SK-N-MC (cell line): Measurements from ENCODE around the gene ELMO1.

Source experiments
- EZH2 ChIP-seq: fragments of 200-600 bp; sonication (generic); IDR thresholded peaks from one replicate; pipeline ENCODE4 v1.6.1; 2017; ENCODE audit warnings: antibody characterized with exemption
- POLR2AphosphoS5 ChIP-seq: IDR thresholded peaks from 2 replicates; pipeline ENCODE4 v1.6.1; 2012; ENCODE audit warnings: mild to moderate bottlenecking, low read depth, low read length, borderline replicate concordance

GRCh38 chr7:36905841-36906240 lies 542.8 kb downstream of the ELMO1 start:
- TF ChIP-seq POLR2AphosphoS5: no peak
- TF ChIP-seq EZH2: no peak
